CD1c-positive myeloid dendritic cell (primary cell): ENCODE data around the gene JCAD.

Experiments
- DNase-seq: peaks from one replicate; pipeline ENCODE4 v3.0.0-alpha.2; 2016; ENCODE audit errors: extremely low spot score

Gene JCAD

GRCh38 chr10:30073045-30073766 lies 13.8 kb upstream of the JCAD start:
- DNase-seq = no peak

GRCh38 chr10:30072068-30072467 lies 12.7 kb upstream of the JCAD start:
- DNase-seq = no peak

GRCh38 chr10:30070001-30070685 lies 10.8 kb upstream of the JCAD start:
- DNase-seq = no peak

- DNase-seq = no peak
Observed at GRCh38 chr10:30068492-30069223, 9.3 kb upstream of the JCAD start.

- DNase-seq = no peak
Observed at GRCh38 chr10:30063099-30063498, 3.7 kb upstream of the JCAD start.

GRCh38 chr10:30062582-30062981 lies 3.2 kb upstream of the JCAD start:
- DNase-seq = no peak

- DNase-seq = peak; percentile 30
Observed at GRCh38 chr10:30062090-30062489, 2.7 kb upstream of the JCAD start.

GRCh38 chr10:30058570-30059132 lies 735 bp downstream of the JCAD start:
- no peak for DNase-seq

- no peak for DNase-seq
Observed at GRCh38 chr10:30057894-30058556, 1.4 kb downstream of the JCAD start.

- DNase-seq = no peak
Observed at GRCh38 chr10:30057421-30057841, 2.0 kb downstream of the JCAD start.

- DNase-seq = no peak
Observed at GRCh38 chr10:30056767-30057355, 2.5 kb downstream of the JCAD start.

- no peak for DNase-seq
Observed at GRCh38 chr10:30056281-30056680, 3.1 kb downstream of the JCAD start.

GRCh38 chr10:30055226-30055662 lies 4.1 kb downstream of the JCAD start:
- no peak for DNase-seq

GRCh38 chr10:30052062-30052461 lies 7.3 kb downstream of the JCAD start:
- DNase-seq = no peak

- DNase-seq = no peak
Observed at GRCh38 chr10:30051220-30051619, 8.2 kb downstream of the JCAD start.

- no peak for DNase-seq
Observed at GRCh38 chr10:30050411-30050810, 9.0 kb downstream of the JCAD start.

GRCh38 chr10:30048768-30049517 lies 10.4 kb downstream of the JCAD start:
- no peak for DNase-seq

GRCh38 chr10:30047924-30048531 lies 11.4 kb downstream of the JCAD start:
- no peak for DNase-seq

- DNase-seq = no peak
Observed at GRCh38 chr10:30047430-30047829, 12.0 kb downstream of the JCAD start.

- no peak for DNase-seq
Observed at GRCh38 chr10:30046476-30046875, 12.9 kb downstream of the JCAD start.
